HG02642 (cell line): ENCODE data around the gene OR2G3.

ENCODE experiments used
- ATAC-seq: cut with Tn5 transposase; IDR thresholded peaks from one replicate; pipeline ENCODE4 v1.9.1; 2021; ENCODE audit warnings: mild to moderate bottlenecking; ENCODE audit not compliant: unreplicated experiment, poor library complexity

Gene OR2G3

DNA sequence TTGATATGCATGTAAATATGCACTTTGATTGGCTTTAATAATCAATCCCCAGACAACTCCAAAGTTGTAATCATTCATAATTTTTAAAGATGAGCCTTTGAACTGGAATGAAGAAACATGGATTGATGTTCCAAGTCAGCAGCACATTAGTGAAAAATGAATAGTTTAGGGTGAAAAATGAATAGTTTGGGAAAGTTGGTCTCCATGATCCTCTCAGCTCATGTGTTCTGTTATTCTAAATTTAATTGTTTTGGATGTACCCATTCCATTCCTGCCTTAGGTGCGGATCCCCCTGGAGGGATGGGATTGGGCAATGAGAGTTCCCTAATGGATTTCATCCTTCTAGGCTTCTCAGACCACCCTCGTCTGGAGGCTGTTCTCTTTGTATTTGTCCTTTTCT, at the start of gene OR2G3:
Gene OR2G3 (plus strand): TSS at position 301 of the 400 bp plus-strand sequence. CDS start 0 bp downstream, at position 301.
- no peak for ATAC-seq

DNA sequence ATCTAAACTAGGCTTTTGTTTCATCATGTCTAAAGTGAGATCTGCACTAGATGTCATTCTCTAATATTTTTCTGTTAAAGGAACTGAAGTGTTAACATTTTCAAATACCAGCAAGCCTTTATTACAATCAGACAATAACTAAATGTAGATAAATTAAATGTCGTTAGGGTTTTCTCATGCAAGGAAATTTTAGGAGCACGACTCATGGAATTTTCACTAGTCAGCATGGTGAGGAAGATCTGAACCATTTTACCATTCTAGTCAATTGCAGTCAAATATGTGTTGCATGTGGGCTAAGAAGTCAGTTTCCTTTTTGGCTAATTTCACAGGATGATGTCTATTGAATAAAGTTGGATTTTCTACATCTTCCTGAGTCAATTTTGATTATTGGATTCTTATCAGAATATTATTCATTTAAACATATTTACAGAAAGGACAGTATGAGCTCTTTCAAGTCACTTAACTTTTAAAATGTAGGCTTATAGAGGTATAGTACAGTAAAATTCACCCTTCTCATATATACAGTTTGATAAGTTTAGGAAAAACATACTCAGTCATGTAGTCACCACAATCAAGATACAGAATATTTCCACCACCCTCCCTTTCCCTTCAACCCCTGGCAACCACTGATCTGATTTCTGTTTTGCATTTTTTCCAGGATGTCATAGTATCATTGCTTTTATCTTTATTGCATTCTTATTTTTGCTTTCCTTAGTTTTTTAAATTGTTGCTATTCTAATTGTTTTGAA, 47.3 kb upstream of the OR2G3 start:
- ATAC-seq = no peak

- no peak for ATAC-seq
Measured at GRCh38 chr1:247561711-247562110, 43.7 kb upstream of the OR2G3 start.

GRCh38 chr1:247562198-247562597, 43.2 kb upstream of the OR2G3 start:
- no peak for ATAC-seq

DNA sequence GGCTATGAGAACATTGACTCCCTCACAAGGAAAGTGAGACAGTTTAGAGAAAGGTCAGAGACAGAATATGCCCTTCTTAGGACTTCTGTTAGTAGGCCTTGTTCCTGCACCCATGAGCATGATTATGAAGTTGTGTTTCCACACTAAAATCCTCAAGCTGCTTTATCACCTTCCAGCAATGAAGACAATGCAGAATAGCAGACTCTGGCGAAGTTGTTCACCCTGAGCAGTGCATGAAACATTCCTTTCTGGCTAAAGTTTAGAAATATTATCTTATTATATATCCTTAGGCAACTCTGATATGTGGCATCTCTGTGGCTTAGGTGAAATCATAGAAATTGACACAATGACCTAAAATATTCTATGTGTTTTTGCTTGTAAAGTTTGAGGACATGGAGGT, 31.1 kb upstream of the OR2G3 start:
- ATAC-seq = no peak

DNA sequence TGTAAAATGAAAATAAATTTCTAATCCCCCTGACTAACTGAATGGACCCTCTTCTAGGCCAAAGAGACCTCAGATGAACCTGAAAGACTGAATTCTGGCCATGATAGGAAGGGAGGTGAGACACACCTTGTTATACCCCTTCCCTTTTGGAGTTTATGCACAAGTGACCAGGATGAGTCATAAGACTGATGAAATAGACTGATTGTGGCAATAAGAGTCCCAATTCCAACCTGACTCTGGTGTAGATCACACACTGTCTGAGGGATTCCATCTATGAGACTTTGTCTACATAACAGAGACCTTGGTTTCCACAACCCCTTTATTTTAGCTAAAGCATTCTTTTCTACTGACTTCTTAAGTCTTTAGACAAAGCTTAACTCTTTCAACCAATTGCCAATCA, 30.7 kb upstream of the OR2G3 start:
- ATAC-seq = no peak

GRCh38 chr1:247576514-247576913, 28.9 kb upstream of the OR2G3 start:
- ATAC-seq = no peak

GRCh38 chr1:247578946-247579460, 26.4 kb upstream of the OR2G3 start:
- no peak for ATAC-seq

- no peak for ATAC-seq
Measured at GRCh38 chr1:247588060-247588459, 17.3 kb upstream of the OR2G3 start, which contains the start of gene OR2G2. OR2G2 (plus strand) TSS chr1:247588360; CDS start chr1:247588360, 0 bp downstream.

DNA sequence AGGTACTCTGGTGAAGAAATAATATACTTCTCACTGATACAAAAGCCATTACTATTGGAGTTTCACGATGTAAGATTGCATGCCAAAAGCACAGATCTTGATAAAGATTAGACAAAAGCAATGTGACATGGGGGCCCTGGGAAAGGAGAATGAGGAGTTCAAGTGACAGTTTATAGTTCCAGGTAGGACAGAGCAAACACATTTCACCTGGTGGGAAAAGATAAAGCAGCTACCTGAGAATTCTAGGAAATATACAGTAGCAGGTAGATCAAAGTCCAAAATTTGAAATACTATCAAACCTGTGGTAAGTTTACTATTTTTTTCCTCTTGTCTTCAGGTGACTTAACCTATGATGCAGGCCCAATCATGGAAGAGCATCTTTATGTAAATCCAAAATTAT, 8.0 kb downstream of the OR2G3 start:
- no peak for ATAC-seq

- ATAC-seq = no peak
Measured at GRCh38 chr1:247614625-247615024, 9.2 kb downstream of the OR2G3 start.

- no peak for ATAC-seq
Measured at GRCh38 chr1:247627951-247628350, 22.6 kb downstream of the OR2G3 start.

DNA sequence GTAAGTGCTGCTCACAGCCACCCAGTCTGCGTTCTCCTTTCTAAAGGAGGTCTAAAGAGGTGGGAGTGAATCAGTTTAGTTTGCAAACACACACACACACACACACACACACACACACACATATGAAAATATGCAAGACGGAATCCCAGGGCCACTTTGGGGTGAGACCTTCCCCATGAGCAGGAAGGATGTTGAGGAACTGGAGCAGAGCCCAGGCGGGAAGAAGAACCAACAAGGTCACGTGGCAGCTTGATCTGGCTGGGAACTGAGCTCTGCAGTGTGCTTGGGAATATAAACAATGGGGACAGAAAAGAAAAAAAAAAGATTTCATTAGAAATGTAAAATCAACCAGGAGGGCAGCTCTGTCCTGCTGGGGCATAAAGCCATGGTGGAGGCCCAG, 32.6 kb downstream of the OR2G3 start:
- ATAC-seq = no peak

- ATAC-seq = no peak
Measured at GRCh38 chr1:247638781-247639180, 33.4 kb downstream of the OR2G3 start.

DNA sequence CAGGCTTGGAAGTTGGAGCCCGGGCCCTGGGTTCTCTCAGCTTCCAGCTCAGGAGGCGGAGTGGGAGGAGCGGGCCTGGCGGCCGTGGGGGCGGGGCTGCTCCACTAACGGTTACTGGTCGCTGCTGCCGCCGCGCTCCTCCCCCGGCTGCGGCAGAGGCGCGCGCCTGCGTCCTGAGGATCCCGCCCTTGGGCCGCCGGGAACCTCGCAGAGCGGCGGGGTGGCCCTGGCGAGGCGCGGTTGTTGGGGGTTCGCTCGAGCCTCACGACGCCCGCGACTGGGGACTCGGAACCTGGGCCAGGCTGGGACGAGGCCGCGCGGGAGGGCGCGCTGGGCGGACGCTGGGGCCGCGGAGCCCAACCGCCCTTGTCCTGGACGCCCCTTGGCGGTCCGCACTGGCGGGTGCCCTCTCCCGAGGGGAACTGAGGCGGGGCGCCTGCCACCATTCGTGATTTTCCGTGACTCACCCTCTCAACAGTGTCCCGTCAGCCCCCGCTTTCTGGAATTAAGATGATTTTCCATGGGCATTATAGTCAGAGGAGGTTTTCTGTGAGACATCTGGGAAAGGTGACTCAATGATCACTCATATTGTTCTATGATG, 34.1 kb downstream of the OR2G3 start:
- ATAC-seq = no peak

- ATAC-seq = no peak
Measured at GRCh38 chr1:247642742-247643141, 37.4 kb downstream of the OR2G3 start.

DNA sequence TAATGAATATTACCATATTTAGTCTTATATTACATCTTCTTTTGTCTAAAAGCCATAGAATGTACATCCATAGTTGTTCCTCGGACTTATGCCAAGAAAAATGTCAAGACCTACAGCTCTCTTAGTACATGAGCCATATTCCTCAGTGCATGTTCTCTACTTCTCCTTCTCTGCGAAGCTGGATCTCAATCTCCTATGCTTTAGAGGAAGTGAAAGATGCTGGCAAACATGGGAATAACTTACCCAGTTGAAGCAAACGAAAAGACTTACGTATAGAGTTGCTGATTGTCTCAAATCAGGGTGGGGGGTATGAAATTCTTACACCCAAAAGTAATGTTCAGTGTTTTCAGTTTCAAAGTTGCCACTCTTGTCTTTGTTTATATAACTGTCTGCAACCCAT, 41.5 kb downstream of the OR2G3 start:
- ATAC-seq = no peak

DNA sequence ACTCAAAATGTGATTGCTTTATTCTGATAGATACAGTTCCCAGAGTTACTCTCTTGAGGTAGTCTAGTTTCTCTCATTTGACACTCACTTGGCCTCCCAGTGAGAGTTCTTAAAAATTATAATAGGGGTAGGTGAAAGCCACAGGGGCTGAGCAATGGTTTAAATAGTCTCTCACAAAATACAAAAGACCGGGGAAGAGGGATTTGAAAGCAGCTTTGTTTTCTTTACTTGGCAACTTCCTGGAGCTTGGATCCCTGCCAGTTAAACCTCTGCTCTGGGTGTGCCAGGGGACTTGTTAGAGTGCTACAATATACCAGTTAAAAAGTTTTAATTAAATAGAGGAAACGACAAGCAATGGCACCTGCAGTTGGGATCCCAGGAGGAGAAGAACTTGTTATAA, 42.5 kb downstream of the OR2G3 start:
- ATAC-seq = no peak

- no peak for ATAC-seq
Measured at GRCh38 chr1:247653040-247653439, 47.7 kb downstream of the OR2G3 start.
